Ishikawa (cell line): ENCODE measurements around the gene TECPR2.

ENCODE experiments used
- CEBPB ChIP-seq: IDR thresholded peaks from 2 replicates; pipeline ENCODE4 v1.6.1; 2012
- CREB1 ChIP-seq: IDR thresholded peaks from 2 replicates; pipeline ENCODE4 v1.6.1; 2012; ENCODE audit warnings: low read depth
- EP300 ChIP-seq: IDR thresholded peaks from 2 replicates; pipeline ENCODE4 v1.6.1; 2012; ENCODE audit warnings: borderline replicate concordance
- FOXM1 ChIP-seq: IDR thresholded peaks from 2 replicates; pipeline ENCODE4 v1.6.1; 2012; ENCODE audit warnings: low read depth, borderline replicate concordance
- MAX ChIP-seq: IDR thresholded peaks from 2 replicates; pipeline ENCODE4 v1.6.1; 2012
- NFIC ChIP-seq: IDR thresholded peaks from 2 replicates; pipeline ENCODE4 v1.6.1; 2012
- RAD21 ChIP-seq: IDR thresholded peaks from 2 replicates; pipeline ENCODE4 v1.6.1; 2012; ENCODE audit warnings: low read depth
- REST ChIP-seq: IDR thresholded peaks from 2 replicates; pipeline ENCODE4 v1.6.1; 2012; ENCODE audit warnings: low read depth, mild to moderate bottlenecking
- TAF1 ChIP-seq: IDR thresholded peaks from 2 replicates; pipeline ENCODE4 v1.6.1; 2012; ENCODE audit warnings: low read depth, mild to moderate bottlenecking
- TCF12 ChIP-seq: IDR thresholded peaks from 2 replicates; pipeline ENCODE4 v1.6.1; 2012; ENCODE audit warnings: low read depth
- USF1 ChIP-seq: IDR thresholded peaks from 2 replicates; pipeline ENCODE4 v1.6.1; 2012
- YY1 ChIP-seq: IDR thresholded peaks from 2 replicates; pipeline ENCODE4 v1.6.1; 2012; ENCODE audit warnings: low read depth

GRCh38 chr14:102471921-102472790 lies 109.4 kb downstream of the TECPR2 start:
- TF ChIP-seq TCF12: no peak
- no peak for TF ChIP-seq MAX
- no peak for TF ChIP-seq YY1
- no peak for TF ChIP-seq CEBPB
- TF ChIP-seq CREB1: no peak
- no peak for TF ChIP-seq NFIC
- TF ChIP-seq RAD21: no peak
- TF ChIP-seq TAF1: no peak
- no peak for TF ChIP-seq EP300
- no peak for TF ChIP-seq REST
- TF ChIP-seq USF1: no peak
- no peak for TF ChIP-seq FOXM1
